ENCODE results near the gene HAUS7. TPM values are rescaled to one million over a fixed set of nuclear protein-coding genes. Genes with fewer than 3 reads are reported as not detected.

The HAUS7 gene
- total RNA-seq, 1 experiment from 2014 or later, result 46.5 TPM

DNA sequence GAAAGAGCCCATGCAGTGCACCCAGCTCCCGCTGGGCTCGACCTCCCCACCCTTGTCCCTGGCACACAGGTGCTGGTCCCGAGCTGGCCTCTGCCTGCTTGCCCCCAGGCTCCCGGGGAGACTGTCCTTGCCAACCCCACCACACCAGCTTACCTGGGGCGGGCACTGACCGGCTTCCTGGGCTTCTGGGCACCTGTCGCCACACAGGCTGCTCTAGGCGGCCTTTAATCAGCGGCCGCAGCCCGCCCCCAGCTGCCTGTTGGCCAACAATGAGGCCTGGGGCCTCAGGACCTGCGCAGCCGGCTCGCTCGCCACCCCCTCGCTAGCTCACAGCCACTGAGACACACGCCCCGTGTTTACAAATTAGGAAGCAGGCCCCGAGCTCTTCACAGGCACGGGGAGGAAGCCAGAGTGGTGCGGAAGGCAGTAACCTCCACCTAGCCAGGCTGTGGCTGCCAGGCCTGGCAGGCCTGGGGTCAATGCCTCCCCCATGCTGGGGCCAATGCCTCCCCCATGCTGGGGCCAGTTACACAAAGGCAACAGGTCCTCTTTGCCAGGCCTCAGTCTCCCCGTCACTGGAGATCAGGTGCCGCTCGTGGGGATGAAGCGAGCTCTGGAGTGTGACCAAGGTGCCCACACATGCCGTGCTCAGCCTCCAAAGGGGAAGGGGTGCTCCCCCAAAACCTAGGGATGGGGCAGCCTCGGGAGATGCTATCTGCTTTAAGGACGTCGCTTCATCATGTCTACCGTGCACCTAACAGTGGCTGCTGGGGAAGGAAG is 24.3 kb downstream of the HAUS7 start, which contains the start of gene TREX2:
TREX2 (minus strand) TSS at position 201 of the 780 bp plus-strand sequence. CDS start 626 bp downstream, outside the sequence.
- H3K9me3 Mint-ChIP-seq, result no peaks in the 10 kb centered on the region
- ChIA-PET POLR2A (no interaction called here), CTCF (interaction anchor here (1.3 to 1.7 kb wide), 2 partner anchors 15 to 24 kb away, joined by 4 to 7 read pairs; partner anchors contain the start of gene HAUS7)
- no peaks in the 10 kb centered on the region for H3K4me1 Mint-ChIP-seq
- TF ChIP-seq, protein P1, sequence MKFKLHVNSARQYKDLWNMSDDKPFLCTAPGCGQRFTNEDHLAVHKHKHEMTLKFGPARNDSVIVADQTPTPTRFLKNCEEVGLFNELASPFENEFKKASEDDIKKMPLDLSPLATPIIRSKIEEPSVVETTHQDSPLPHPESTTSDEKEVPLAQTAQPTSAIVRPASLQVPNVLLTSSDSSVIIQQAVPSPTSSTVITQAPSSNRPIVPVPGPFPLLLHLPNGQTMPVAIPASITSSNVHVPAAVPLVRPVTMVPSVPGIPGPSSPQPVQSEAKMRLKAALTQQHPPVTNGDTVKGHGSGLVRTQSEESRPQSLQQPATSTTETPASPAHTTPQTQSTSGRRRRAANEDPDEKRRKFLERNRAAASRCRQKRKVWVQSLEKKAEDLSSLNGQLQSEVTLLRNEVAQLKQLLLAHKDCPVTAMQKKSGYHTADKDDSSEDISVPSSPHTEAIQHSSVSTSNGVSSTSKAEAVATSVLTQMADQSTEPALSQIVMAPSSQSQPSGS (CRISPR knock-in tag; IDR thresholded peaks at IDR 0.05; ENCODE audit: borderline replicate concordance, low read depth), result no peak
- TF ChIP-seq ZBTB21 (CRISPR knock-in tag; IDR thresholded peaks at IDR 0.05; ENCODE audit: borderline replicate concordance) (no peak), ZNF263 (CRISPR knock-in tag; IDR thresholded peaks at IDR 0.05; ENCODE audit: low read depth) (no peak), OVOL2 (CRISPR knock-in tag; IDR thresholded peaks at IDR 0.05; ENCODE audit: borderline replicate concordance) (no peak), ZNF416 (CRISPR knock-in tag; IDR thresholded peaks at IDR 0.05) (no peak), ZBTB43 (CRISPR knock-in tag; IDR thresholded peaks at IDR 0.05) (no peak), ARID4B (CRISPR knock-in tag; IDR thresholded peaks at IDR 0.05; ENCODE audit: borderline replicate concordance) (no peak), STAT6 (CRISPR knock-in tag; conservative IDR thresholded peaks at IDR 0.05; ENCODE audit: low read depth) (no peak), PREB (CRISPR knock-in tag; IDR thresholded peaks at IDR 0.05; ENCODE audit: borderline replicate concordance) (no peak), ZNF219 (CRISPR knock-in tag; IDR thresholded peaks at IDR 0.05; ENCODE audit: borderline replicate concordance) (no peak), ZNF671 (CRISPR knock-in tag; IDR thresholded peaks at IDR 0.05) (no peak), SMAD3 (CRISPR knock-in tag; IDR thresholded peaks at IDR 0.05; ENCODE audit: borderline replicate concordance) (no peak), MXD4 (CRISPR knock-in tag; IDR thresholded peaks at IDR 0.05; ENCODE audit: borderline replicate concordance) (no peak), ZNF423 (CRISPR knock-in tag; IDR thresholded peaks at IDR 0.05) (no peak), CREB1 (CRISPR knock-in tag; IDR thresholded peaks at IDR 0.05) (no peak)
- TF ChIP-seq, protein P2, sequence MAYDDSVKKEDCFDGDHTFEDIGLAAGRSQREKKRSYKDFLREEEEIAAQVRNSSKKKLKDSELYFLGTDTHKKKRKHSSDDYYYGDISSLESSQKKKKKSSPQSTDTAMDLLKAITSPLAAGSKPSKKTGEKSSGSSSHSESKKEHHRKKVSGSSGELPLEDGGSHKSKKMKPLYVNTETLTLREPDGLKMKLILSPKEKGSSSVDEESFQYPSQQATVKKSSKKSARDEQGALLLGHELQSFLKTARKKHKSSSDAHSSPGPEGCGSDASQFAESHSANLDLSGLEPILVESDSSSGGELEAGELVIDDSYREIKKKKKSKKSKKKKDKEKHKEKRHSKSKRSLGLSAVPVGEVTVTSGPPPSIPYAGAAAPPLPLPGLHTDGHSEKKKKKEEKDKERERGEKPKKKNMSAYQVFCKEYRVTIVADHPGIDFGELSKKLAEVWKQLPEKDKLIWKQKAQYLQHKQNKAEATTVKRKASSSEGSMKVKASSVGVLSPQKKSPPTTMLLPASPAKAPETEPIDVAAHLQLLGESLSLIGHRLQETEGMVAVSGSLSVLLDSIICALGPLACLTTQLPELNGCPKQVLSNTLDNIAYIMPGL (CRISPR knock-in tag; IDR thresholded peaks at IDR 0.05), result no peak
- ATAC-seq (no peak), DNase-seq (ENCODE audit: low spot score) (no peak)
- no peaks in the 10 kb centered on the region for H3K27me3 Mint-ChIP-seq (ENCODE audit: low read depth)
- peaks cover 1% of the 10 kb centered on the region; the same call in 1 of the 2 replicates for H3K36me3 Mint-ChIP-seq
- H3K27ac Mint-ChIP-seq, result no peak within 1 kb of the TSS
- H3K4me3 Mint-ChIP-seq, result no peak within 1 kb of the TSS

Measured in WTC11 (cell line).